NK-92 (cell line): ENCODE measurements around the gene MAMLD1.

Experiments used
- DNase-seq: peaks from one replicate; lab custom pipeline; 2025; ENCODE audit not compliant: unreplicated experiment; lab: John Stamatoyannopoulos, UW

MAMLD1 gene

GRCh38 chrX:150377005-150377404 is 13.9 kb downstream of the MAMLD1 start:
- no peak for DNase-seq

- DNase-seq: no peak
These were observed 41.9 kb downstream of the MAMLD1 start for GRCh38 chrX:150405006-150405405.

DNA sequence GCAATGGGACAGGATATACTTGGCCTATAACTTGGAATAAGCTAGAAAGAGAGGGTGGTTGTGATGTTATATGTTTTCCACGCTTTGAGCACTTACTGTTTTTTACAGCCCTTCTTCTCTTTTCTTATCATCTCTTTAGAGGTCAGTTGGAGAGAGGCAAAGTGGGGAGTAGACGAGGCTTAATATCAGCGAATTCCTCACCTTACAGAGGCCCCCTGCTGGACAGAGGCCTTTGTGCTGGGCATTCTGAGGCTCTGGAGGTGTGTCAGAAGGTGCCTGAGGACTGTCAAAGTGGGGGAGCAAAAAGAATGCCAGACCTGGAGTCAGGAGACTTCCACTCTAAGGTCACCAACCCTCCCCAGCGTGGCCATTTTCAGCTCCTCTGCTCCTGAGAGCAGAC is 42.5 kb downstream of the MAMLD1 start:
- no peak for DNase-seq

DNA sequence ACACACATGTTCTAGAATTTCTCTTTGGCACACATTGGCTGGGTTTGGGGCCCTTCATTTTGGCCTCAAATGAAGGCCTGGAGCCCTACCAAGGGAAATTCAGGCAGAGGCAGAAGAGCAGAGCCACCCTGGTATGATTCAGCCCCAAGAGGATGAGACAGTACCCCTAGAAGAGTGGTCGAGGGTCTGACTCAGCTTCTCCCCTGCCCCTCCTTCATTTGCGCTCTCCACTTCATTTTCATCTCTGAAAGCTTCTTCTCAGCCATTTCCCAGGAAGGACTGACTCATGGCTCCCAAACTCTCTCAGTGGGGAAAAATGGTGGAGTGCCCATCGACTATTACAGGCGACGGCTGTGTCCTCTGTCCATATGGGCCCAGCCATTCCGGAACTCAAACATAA is 43.5 kb downstream of the MAMLD1 start:
- DNase-seq: no peak

DNA sequence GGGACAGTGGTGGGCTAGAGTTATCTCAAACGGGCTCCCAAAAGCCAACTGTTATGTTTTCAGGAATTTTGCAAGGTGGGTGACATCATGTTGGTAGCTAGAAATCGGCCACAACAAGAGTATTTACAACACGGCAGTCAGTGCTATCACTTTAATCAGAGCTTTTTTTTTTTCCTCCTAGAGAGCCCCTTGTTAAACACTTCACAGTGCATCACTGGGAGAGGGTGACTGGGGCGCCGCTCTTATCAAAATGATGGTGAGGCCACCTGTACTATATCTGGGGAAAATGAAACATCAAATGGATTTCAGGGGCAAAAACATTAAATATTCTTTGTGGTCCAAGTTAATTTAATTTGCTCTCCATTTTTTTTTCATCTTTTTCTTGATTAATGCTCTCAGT is 44.9 kb downstream of the MAMLD1 start:
- DNase-seq: no peak

GRCh38 chrX:150408561-150408960 is 45.4 kb downstream of the MAMLD1 start:
- no peak for DNase-seq

DNA sequence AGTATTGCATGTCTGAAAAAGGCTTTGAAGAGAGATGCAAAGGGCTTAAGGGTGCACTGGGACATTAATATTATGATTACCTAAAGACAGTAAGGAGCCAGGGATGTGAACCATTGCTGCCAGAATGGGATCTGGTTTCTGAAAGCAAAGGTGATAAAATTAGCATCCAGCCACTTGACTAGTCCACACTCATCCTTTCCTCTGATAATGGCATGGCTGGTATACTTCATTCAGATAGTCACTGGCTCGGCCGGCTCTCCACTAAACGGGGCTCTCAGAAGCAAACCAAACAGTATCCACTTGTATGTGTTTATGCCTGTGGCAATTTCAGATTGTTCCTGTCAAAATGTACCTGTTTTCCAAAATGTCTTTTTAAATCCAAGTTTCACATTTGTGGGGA is 46.4 kb downstream of the MAMLD1 start:
- no peak for DNase-seq

DNA sequence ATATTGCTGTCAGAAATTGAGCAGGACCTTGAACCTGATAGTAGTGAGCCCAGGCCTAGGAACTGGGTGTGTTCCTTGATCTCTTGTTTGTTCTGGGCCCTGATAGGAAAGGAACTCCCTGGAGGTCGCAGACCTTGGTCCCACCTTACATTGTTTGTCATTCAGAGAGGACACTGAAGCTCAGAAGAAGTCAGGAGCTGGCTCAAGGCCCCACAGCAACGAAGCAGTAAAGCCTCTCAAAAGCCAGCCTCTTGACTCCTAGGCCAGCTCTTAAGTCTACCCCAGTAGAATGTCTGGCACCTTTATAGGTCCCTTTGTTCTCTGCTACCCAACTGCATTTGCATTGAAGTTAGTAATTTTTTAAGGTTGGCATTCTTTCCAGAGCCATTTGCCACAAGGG is 46.8 kb downstream of the MAMLD1 start:
- no peak for DNase-seq

DNA sequence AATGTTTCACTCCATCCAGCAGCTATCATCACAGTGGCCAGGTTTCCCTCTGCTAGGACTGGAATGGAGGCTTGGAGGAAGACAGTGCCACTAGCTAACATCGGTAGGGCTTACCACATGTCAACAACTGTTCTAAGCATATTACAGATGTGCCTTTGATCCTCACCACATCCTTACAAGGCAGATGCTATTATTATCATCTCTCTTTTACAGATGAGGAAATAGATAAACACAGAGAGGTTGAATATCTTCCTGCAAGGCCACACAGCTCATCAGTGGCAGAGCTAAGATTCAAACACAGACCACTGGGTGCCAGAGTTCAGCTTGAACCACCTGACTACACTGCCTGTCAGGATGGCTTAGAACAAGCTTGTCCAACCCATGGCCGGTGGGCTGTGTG is 47.4 kb downstream of the MAMLD1 start:
- no peak for DNase-seq

- DNase-seq: no peak
These were observed 48.5 kb downstream of the MAMLD1 start for GRCh38 chrX:150411656-150412055.

DNA sequence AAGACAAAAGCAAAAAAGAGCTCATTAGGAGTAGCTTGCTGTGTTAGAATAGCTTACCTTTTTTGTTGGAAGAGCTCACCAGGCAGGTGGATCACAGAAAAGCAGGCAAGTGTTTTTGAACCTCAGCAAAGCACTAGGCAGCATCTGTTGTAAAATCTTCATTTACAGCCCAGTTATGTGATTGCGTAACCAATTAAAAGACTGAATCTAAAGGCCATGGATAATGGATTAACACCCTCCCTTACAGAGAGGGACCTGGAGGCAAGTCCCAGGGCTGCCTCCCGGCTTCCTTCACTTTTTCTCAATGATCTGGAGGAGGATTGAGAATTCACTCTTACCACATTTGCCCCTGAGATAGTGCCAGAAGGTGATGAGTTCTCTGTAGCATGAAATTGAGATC is 51.1 kb downstream of the MAMLD1 start:
- no peak for DNase-seq

DNA sequence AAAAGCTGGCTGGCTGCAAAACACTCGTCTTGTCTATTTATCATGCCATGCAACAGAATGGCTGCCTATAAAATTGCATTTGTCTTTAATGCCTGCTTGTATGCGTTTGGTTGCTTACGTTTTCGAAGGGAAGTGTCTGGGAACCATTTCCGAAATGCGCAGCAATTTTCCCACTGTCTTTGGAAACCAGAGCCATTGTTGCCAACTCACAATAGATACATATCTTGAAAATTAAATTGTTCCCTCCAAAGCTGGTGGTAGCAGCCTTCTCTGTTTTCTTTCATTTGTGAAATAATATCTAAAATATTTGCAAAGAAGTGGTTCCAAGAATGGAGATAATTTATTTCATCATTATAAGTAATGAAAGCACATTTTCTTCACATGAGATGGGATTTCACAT is 53.4 kb downstream of the MAMLD1 start:
- no peak for DNase-seq

- DNase-seq: no peak
These were observed 58.7 kb downstream of the MAMLD1 start for GRCh38 chrX:150421816-150422215.

DNA sequence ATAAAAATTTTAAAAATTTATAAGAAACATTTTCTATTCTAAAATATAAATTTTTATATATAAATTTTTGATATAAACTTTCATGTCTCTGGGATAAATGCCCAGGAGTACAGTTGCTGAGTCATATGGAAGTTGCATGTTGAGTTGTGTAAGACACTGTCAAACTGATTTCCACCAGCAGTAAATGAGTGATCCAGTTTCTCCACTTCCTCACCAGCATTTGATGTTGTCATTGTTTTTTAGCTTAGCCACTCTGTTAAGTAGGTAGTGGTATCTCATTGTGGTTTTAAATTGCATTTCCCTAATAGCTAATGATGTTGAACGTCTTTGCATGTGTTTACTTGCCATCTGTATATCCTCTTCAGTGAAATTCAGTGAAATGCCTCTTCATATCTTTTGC is 66.5 kb downstream of the MAMLD1 start:
- DNase-seq: no peak

DNA sequence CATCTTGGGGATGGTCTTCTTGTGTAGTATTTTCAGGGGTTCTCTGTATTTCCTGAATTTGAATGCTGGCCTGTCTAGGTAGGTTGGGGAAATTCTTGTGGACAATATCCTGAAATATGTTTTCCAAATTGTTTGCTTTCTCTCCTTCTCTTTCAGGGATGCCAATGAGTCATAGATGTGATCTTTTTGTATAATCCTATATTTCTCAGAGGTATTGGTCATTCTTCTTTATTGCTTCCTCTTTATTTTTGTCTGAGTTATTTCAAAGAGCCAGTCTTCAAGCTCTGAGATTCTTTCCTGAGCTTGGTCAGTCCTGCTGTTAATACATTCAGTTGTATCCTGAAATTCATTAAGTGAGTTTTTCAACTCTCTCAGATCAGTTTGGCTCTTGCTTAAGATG is 73.1 kb downstream of the MAMLD1 start:
- DNase-seq: no peak

- no peak for DNase-seq
These were observed 75.0 kb downstream of the MAMLD1 start for GRCh38 chrX:150438165-150438564.

DNA sequence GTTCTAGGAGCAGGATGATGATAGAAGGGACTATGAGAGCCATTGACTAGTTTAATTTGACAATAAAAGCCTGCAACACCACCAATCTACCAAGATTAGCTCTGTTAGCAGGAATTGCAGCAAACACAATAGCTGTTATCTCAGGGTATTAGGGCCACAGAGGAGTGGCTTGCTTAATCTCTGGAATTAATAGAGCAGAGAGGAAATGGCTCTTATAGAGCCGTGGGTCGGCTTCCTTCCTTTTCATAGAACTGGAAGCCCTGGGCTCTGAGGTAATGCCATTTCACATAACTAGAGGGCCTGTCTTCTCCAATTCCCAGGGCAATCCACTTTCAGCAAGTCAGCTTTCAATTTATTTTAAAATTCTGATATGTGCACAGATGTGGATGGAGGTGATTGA is 83.0 kb downstream of the MAMLD1 start:
- no peak for DNase-seq

- no peak for DNase-seq
These were observed 83.9 kb downstream of the MAMLD1 start for GRCh38 chrX:150446995-150447394.

- no peak for DNase-seq
These were observed 86.2 kb downstream of the MAMLD1 start for GRCh38 chrX:150449313-150449712.

DNA sequence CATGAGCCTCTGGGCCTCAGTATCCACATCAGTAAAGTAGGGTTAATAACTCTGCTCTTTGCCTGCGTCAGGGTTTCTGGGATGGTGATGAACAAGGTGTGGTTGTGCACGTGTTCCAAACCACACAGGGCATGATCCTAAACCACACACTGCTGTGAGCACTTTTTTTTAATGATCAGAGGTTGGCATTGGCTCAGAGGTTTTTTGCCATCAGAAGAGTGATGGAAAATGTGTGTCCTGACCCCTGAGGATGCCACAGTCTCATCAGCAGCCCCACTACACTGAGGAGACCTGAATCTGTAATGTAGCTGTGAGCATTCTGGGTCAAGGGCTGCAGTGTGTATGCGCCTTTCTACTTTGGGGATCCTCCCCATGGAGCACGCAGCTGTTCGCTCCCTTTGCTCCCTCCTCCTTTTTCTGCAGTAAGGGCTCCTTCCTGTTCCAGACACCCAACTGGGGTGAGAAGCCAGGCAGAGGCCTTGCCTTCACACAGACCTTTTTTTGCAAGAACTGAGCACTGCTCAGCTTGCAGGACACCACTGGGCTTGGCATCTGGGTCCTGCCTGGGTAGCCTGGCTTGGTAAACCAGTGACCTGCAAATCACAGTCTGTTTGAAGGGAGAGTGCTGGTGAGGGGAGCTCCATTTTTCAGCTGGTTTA is 87.5 kb downstream of the MAMLD1 start:
- no peak for DNase-seq

GRCh38 chrX:150451953-150452352 is 88.8 kb downstream of the MAMLD1 start:
- no peak for DNase-seq

DNA sequence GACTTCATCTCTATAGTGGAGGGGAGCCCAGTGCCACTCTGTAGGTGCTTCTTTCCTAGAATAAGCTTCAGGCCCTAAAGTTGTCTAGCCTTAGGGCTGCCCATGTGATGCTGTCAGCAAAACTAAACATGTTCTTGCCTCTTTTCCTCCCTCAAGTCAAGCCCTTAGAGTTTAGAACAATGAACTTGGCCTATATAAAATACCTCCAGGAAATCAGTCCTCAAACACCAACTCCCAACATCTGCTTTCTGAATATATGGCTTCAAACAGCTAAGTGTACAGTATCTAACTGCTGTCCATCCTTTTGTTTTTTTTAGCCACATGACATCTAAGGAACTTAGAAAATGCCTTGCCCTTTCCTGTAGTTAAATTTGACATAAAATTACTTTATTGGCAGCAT is 91.0 kb downstream of the MAMLD1 start:
- DNase-seq: no peak

- no peak for DNase-seq
These were observed 91.5 kb downstream of the MAMLD1 start for GRCh38 chrX:150454508-150455214.
